Keratinocyte (primary cell): ENCODE data around the gene VOPP1.

Source experiments
- CTCF ChIP-seq, 3 experiments: IDR thresholded peaks in 1 of 3; conservative IDR thresholded peaks in 1 of 3; optimal IDR thresholded peaks in 1 of 3; 2 replicates in 2 of 3; 3 replicates in 1 of 3; pipeline versions ENCODE3 to v1.5.1; 2011; ENCODE audit warnings: low read length in 3 of 3, mild to moderate bottlenecking in 3 of 3, moderate library complexity in 2 of 3, control low read depth in 1 of 3, inconsistent platforms in 1 of 3; ENCODE audit not compliant: insufficient read depth in 2 of 3; ENCODE audit errors: extremely low read depth in 1 of 3
- EZH2 ChIP-seq: IDR thresholded peaks from one replicate; pipeline ENCODE4 v1.6.1; 2012; ENCODE audit warnings: inconsistent platforms, mild to moderate bottlenecking, low read length, moderate library complexity

- no peak for TF ChIP-seq CTCF (optimal IDR thresholded peaks at IDR 0.05 in 1 of 3, IDR thresholded peaks at IDR 0.05 in 1 of 3, conservative IDR thresholded peaks at IDR 0.05 in 1 of 3; ENCODE audit: extremely low read depth in 1 of 3, insufficient read depth in 2 of 3, low read length in 3 of 3)
- TF ChIP-seq EZH2 = no peak
Measured at GRCh38 chr7:55504093-55504859, 68.0 kb downstream of the VOPP1 start.
